Hepatocyte (in vitro differentiated cells): ENCODE results near the gene PIK3CA. TPM values are rescaled to one million over a fixed set of nuclear protein-coding genes. Genes with fewer than 3 reads are reported as not detected.
A peak's percentile ranks its signal among the peaks of the same experiment; 100 is the strongest.

Source experiments
- DNase-seq: peaks from one replicate; pipeline ENCODE4 v3.0.0-alpha.2; 2016; ENCODE audit warnings: low spot score
- H2AFZ ChIP-seq: fragments of 200-600 bp; sonication (generic); 2 replicates; pipeline ENCODE4 v1.6.0; 2016; ENCODE audit warnings: antibody characterized with exemption, mild to moderate bottlenecking
- H3K27ac ChIP-seq: fragments of 200-600 bp; sonication (generic); 2 replicates; pipeline ENCODE4 v1.5.1; 2016; ENCODE audit warnings: mild to moderate bottlenecking
- H3K27me3 ChIP-seq: fragments of 200-600 bp; sonication (generic); 2 replicates; pipeline ENCODE4 v1.6.1; 2016
- H3K36me3 ChIP-seq: fragments of 200-600 bp; sonication (generic); replicated peaks from 2 replicates; pipeline ENCODE4 v1.5.1; 2016; ENCODE audit warnings: low read depth; ENCODE audit not compliant: insufficient read depth
- H3K4me1 ChIP-seq: fragments of 200-600 bp; sonication (generic); 2 replicates; pipeline ENCODE4 v1.5.1; 2016; ENCODE audit warnings: mild to moderate bottlenecking, moderate library complexity; ENCODE audit not compliant: insufficient read depth
- H3K4me2 ChIP-seq: fragments of 200-600 bp; sonication (generic); 2 replicates; pipeline ENCODE4 v1.6.0; 2016
- H3K4me3 ChIP-seq: fragments of 200-600 bp; sonication (generic); 2 replicates; pipeline ENCODE4 v1.5.1; 2016; ENCODE audit warnings: mild to moderate bottlenecking
- H3K79me2 ChIP-seq: fragments of 200-600 bp; sonication (generic); 2 replicates; pipeline ENCODE4 v1.6.0; 2017; ENCODE audit warnings: mild to moderate bottlenecking
- H3K9me2 ChIP-seq: fragments of 200-600 bp; sonication (generic); replicated peaks from 2 replicates; pipeline ENCODE4 v1.6.0; 2017; ENCODE audit warnings: mild to moderate bottlenecking; ENCODE audit not compliant: insufficient read depth
- H3K9me3 ChIP-seq: fragments of 200-600 bp; sonication (generic); 2 replicates; pipeline ENCODE4 v1.5.1; 2016; ENCODE audit warnings: low read depth, mild to moderate bottlenecking
- H4K20me1 ChIP-seq: fragments of 200-600 bp; sonication (generic); 2 replicates; pipeline ENCODE4 v1.6.0; 2016; ENCODE audit warnings: mild to moderate bottlenecking; ENCODE audit not compliant: insufficient read depth, poor library complexity, severe bottlenecking
- EZH2 ChIP-seq: fragments of 200-600 bp; sonication (generic); IDR thresholded peaks from 2 replicates; pipeline ENCODE4 v1.6.1; 2016; ENCODE audit warnings: antibody characterized with exemption, mild to moderate bottlenecking, borderline replicate concordance
- EZH2phosphoT487 ChIP-seq: fragments of 200-600 bp; sonication (generic); IDR thresholded peaks from one replicate; pipeline ENCODE4 v1.6.1; 2018; ENCODE audit warnings: antibody characterized with exemption, mild to moderate bottlenecking, low read depth, moderate library complexity; ENCODE audit not compliant: unreplicated experiment, severe bottlenecking
- WGBS: methylation state at CpG from one replicate; pipeline ENCODE4 v1.1.6; 2016; ENCODE audit warnings: low lambda C conversion rate; ENCODE audit errors: missing lambda C conversion rate; 5-methylcytosine and 5-hydroxymethylcytosine counted together
- polyA plus RNA-seq: library from polyadenylated mRNA; unstranded; fragments of >200 nt; fragmentation: Nextera tagmentation; extraction: Ambion mirVana; gene quantifications from 2 replicates; pipeline ENCODE4 v1.2.1, GENCODE V29; 2016
- total RNA-seq: library from RNA; depleted of rRNA; stranded (reverse); fragments of >200 nt; gene quantifications from 2 replicates; pipeline ENCODE4 v1.2.3, GENCODE V29; 2014
- TF ChIP-seq, protein P1 (sequence below): fragments of 200-600 bp; sonication (generic); IDR thresholded peaks from 2 replicates; pipeline ENCODE4 v1.5.1; 2016; ENCODE audit warnings: antibody characterized with exemption, mild to moderate bottlenecking; ENCODE audit not compliant: poor library complexity

PIK3CA gene
- total and polyA plus RNA-seq, 2 experiments from 2014 or later = 5.9 to 21.0 TPM

DNA sequence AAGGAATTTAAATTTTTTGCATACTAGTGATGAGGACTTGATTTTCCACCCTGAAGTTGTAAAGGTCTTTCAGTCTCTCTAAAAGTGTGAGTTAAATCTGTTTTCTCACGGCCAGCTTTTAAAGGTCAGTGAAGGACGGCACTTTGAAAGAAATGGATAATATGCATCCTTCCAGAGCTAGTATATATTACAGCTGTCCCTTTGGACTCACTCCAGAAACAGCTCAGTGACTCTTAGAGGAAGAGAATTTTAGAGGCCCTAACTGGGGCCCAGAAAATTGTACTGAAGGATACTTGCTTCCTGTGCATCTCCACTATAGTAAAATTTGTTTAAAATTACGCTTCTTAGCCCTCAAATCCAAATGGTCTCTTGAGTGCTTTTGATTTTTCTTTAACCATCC lies 41.6 kb downstream of the PIK3CA start:
- Histone ChIP-seq H3K9me3 (no peaks in the 10 kb centered on the region), H3K27ac (peak overlapping the region; percentile 44), H3K4me3 (no peak overlapping the region), H3K4me1 (peaks cover 19% of the 10 kb centered on the region), H3K4me2 (peak overlapping the region; percentile 23), H4K20me1 (peaks cover 15% of the 10 kb centered on the region), H3K79me2 (peaks cover 85% of the 10 kb centered on the region), H3K9me2 (no peaks in the 10 kb centered on the region), H2AFZ (no peak overlapping the region), H3K36me3 (no peaks in the 10 kb centered on the region), H3K27me3 (no peaks in the 10 kb centered on the region)
- TF ChIP-seq EZH2phosphoT487 (no peak), EZH2 (no peak)
- TF ChIP-seq, protein P1, sequence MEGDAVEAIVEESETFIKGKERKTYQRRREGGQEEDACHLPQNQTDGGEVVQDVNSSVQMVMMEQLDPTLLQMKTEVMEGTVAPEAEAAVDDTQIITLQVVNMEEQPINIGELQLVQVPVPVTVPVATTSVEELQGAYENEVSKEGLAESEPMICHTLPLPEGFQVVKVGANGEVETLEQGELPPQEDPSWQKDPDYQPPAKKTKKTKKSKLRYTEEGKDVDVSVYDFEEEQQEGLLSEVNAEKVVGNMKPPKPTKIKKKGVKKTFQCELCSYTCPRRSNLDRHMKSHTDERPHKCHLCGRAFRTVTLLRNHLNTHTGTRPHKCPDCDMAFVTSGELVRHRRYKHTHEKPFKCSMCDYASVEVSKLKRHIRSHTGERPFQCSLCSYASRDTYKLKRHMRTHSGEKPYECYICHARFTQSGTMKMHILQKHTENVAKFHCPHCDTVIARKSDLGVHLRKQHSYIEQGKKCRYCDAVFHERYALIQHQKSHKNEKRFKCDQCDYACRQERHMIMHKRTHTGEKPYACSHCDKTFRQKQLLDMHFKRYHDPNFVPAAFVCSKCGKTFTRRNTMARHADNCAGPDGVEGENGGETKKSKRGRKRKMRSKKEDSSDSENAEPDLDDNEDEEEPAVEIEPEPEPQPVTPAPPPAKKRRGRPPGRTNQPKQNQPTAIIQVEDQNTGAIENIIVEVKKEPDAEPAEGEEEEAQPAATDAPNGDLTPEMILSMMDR = no peak
- peak; percentile 48 for DNase-seq
- 48% methylated on average over 3 of the region's 3 CpGs for WGBS

- Histone ChIP-seq H3K4me3 (no peak overlapping the region), H3K9me3 (no peaks in the 10 kb centered on the region), H3K27me3 (no peaks in the 10 kb centered on the region), H3K27ac (peak overlapping the region; percentile 44), H2AFZ (no peak overlapping the region), H3K9me2 (no peaks in the 10 kb centered on the region), H3K79me2 (peaks cover 82% of the 10 kb centered on the region), H4K20me1 (peaks cover 11% of the 10 kb centered on the region), H3K4me1 (peaks cover 23% of the 10 kb centered on the region), H3K4me2 (peak overlapping the region; percentile 23), H3K36me3 (no peaks in the 10 kb centered on the region)
- no peak for DNase-seq
- WGBS = 71% methylated on average over 6 of the region's 6 CpGs
- TF ChIP-seq EZH2phosphoT487 = no peak
- no peak for TF ChIP-seq EZH2
- TF ChIP-seq, protein P1 = no peak
These were observed 42.4 kb downstream of the PIK3CA start for GRCh38 chr3:179190581-179190980.

DNA sequence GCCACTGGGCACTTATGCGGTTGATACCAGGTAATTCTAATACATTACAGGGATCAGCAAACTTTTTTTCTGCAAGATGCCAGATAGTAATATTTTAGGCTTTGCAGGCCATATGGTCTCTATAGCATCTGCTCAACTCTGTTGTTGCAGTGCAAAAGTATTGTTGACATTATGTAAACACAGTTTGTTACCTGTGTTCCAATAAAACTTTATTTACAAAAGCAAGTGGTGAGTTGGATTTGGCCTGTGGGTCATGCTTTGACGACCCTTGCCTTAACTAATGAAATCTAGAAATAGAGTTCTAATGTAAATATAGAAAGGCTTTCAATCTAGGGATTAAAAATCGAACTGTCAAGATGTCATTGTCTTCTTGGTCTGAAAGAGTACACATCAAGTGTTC lies 44.4 kb downstream of the PIK3CA start:
- 89% methylated on average over 3 of the region's 3 CpGs for WGBS
- H3K79me2 ChIP-seq = peaks cover 86% of the 10 kb centered on the region

More for the DNA sequence above, 44.4 kb downstream of the PIK3CA start:
- Histone ChIP-seq H3K36me3 (no peaks in the 10 kb centered on the region), H3K4me1 (peaks cover 30% of the 10 kb centered on the region), H3K27me3 (no peaks in the 10 kb centered on the region), H3K4me3 (no peak overlapping the region), H4K20me1 (peaks cover 11% of the 10 kb centered on the region), H2AFZ (no peak overlapping the region), H3K9me3 (no peaks in the 10 kb centered on the region), H3K4me2 (no peak overlapping the region), H3K27ac (no peak overlapping the region), H3K9me2 (no peaks in the 10 kb centered on the region)
- TF ChIP-seq EZH2 (no peak), EZH2phosphoT487 (no peak)
- TF ChIP-seq, protein P1 = no peak
- no peak for DNase-seq
